ENCODE measurements around the gene MBD3L3. TPM values are rescaled to one million over a fixed set of nuclear protein-coding genes. Genes with fewer than 3 reads are reported as not detected.

MBD3L3 gene
- total and polyA plus RNA-seq, 9 of the 15 experiments (the other 6 are each of a cell fraction or from before 2014, with no cell fraction given): not detected

- TF ChIP-seq MEIS2 (IDR thresholded peaks at IDR 0.05; ENCODE audit: partially characterized antibody) (peak; percentile 40), MAZ (CRISPR knock-in tag; conservative IDR thresholded peaks at IDR 0.05 in 1 of 2, IDR thresholded peaks at IDR 0.05 in 1 of 2) (peak; percentile 17 to 24; a peak in 1 of 4 replicates), ZNF354B (CRISPR knock-in tag; IDR thresholded peaks at IDR 0.05) (no peak), TAF7 (tag; IDR thresholded peaks at IDR 0.05) (peak; percentile 44; the same call in 1 of the 2 replicates), DEAF1 (CRISPR knock-in tag; IDR thresholded peaks at IDR 0.05) (peak; percentile 97), TRIM28 (IDR thresholded peaks at IDR 0.05) (no peak), NFRKB (IDR thresholded peaks at IDR 0.05; ENCODE audit: low read depth) (peak; percentile 64; the same call in 1 of the 2 replicates), ZBED1 (IDR thresholded peaks at IDR 0.05) (0 out of 2 replicates have a peak, but pooled peaks have one; percentile 52), E2F5 (CRISPR knock-in tag; IDR thresholded peaks at IDR 0.05) (no peak), ZNF217 (CRISPR knock-in tag; IDR thresholded peaks at IDR 0.05) (no peak), TCF7 (IDR thresholded peaks at IDR 0.05; ENCODE audit: borderline replicate concordance) (no peak), EGR1 (conservative IDR thresholded peaks at IDR 0.05) (peak; percentile 81), ZNF431 (CRISPR knock-in tag; IDR thresholded peaks at IDR 0.05) (no peak), RBM25 (IDR thresholded peaks at IDR 0.05; ENCODE audit: low read depth, low read length, severe bottlenecking) (no peak), SIX5 (IDR thresholded peaks at IDR 0.05; ENCODE audit: borderline replicate concordance in 1 of 2, insufficient read depth in 1 of 2, low read depth in 1 of 2, low read length in 2 of 2) (no peak), ZNF282 (CRISPR knock-in tag; IDR thresholded peaks at IDR 0.05) (no peak), MYC (IDR thresholded peaks at IDR 0.05; ENCODE audit: low read depth, low read length) (peak; percentile 44; the same call in 1 of the 2 replicates), MYC (CRISPR knock-in tag; IDR thresholded peaks at IDR 0.05; ENCODE audit: borderline replicate concordance, low read depth) (no peak), CGGBP1 (CRISPR knock-in tag; IDR thresholded peaks at IDR 0.05) (no peak), CREB3 (tag; conservative IDR thresholded peaks at IDR 0.05; ENCODE audit: low read depth) (no peak), TBL1XR1 (IDR thresholded peaks at IDR 0.05; ENCODE audit: low read length in 2 of 2) (peak in 1 of 2 experiments; percentile 44; a peak in 1 of 4 replicates), RAD51 (IDR thresholded peaks at IDR 0.05; ENCODE audit: borderline replicate concordance, low read depth) (no peak), HDGF (IDR thresholded peaks at IDR 0.05) (peak; percentile 70; the same call in 1 of the 2 replicates), SP1 (CRISPR knock-in tag; IDR thresholded peaks at IDR 0.05) (0 out of 2 replicates have a peak, but pooled peaks have one; percentile 17), RBFOX2 (IDR thresholded peaks at IDR 0.05; ENCODE audit: low read depth, low read length) (peak; percentile 92), ZFP36 (IDR thresholded peaks at IDR 0.05; ENCODE audit: low read depth, low read length, partially characterized antibody) (no peak)
These were observed 40.5 kb upstream of the MBD3L3 start (continued) for GRCh38 chr19:7098701-7099596.

All from K562 (cell line).